ENCODE measurements around the gene CFAP45.

Gene CFAP45

DNA sequence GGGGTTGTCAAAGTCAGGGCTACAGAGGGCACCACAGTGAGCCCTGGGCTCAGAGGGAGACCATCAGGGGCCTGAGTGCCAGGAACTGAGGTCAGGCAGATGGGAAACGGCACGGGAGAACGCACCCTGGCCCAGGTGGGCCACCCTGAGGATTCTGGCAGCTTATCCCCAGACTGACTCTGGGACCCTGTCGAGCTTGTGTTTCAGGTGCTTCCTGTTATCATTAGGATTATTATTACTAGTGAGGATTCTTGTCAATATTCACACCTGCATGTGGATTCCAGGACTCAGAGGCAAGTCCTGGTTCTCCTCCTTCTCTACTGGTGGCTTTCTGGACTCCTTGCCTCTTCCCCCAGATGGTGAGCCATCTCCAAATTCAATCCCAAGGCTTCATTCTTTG, 52.7 kb downstream of the CFAP45 start:
- no peak for DNase-seq

DNA sequence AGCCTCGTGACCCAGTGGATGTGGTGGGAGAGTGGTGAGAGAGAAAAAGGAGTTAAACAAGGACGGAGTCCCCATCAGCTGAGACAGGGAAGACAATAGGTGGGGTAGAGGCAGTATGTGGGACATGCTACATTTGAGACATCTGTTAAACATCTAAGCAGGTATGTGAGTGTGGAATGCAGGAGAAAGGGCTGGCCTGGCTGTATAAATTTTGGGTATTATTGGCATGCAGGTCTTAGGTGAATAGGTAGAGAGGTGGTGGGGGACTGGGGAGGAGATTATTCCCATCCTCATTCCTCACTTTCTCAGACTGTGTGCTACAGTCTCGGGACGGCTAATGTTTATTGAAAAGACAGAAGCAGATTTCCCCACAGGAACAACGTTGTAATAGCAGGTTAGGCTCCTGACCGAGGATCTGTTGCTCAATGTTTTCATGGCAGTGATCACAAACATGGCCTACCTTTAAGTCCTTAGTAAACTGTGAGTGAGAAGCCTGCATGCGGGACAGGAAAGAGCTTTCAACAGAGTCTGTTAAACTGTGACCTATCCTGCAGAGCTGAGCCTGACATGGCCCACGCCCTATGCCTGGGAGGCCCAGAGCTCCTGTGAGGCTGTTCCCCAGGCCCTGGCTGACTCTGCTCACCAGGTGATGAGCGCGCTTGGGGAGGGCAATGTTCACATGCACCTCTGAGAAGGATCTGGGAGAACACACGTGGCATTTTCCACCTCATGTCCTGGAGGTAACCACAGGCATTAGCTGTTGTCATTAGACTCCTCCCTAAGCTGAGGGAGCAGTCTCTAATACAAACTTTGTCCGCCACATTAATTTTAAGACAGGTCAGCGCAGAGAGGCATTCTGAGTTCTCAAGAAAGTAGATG, 54.0 kb downstream of the CFAP45 start:
- DNase-seq = no peak

DNA sequence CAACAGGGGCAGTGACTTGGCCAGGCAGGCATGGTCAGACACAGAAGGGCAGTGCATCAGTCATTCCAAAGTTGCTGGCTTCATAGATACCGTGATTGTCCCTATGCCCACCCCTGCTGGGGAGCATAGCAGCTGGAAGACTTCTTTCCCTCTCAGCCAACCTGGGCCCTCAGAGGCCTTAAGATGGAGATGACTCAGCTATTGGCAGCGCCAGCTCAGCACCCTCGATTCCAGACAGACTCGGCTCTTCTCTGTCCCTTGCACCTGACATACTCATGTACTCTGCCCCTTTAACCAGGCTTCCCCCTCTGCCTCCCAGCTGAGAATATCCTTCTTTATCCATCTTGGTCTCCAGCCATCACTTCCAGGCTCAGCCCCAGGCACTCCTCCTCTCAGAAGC, 56.5 kb downstream of the CFAP45 start:
- no peak for DNase-seq

DNA sequence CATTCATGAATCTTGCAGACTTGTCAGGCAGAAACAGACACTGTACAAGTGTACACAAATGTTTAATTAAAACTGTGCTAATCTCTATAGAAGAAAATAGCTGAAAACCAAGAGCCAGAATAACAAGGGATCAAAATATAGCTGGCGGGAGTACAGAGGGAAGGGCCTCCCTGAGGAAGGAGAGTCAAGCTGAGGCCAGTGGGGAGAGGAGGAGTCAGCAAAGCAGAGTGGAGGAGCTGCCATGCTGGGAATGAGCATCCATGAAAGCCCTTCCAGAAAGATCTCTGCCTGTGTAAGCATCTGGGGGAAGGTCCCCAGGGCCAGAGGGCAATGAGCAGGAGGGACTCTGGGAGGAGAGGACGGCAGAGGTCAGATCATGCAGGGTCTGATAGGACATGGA, 58.2 kb downstream of the CFAP45 start:
- no peak for DNase-seq

DNA sequence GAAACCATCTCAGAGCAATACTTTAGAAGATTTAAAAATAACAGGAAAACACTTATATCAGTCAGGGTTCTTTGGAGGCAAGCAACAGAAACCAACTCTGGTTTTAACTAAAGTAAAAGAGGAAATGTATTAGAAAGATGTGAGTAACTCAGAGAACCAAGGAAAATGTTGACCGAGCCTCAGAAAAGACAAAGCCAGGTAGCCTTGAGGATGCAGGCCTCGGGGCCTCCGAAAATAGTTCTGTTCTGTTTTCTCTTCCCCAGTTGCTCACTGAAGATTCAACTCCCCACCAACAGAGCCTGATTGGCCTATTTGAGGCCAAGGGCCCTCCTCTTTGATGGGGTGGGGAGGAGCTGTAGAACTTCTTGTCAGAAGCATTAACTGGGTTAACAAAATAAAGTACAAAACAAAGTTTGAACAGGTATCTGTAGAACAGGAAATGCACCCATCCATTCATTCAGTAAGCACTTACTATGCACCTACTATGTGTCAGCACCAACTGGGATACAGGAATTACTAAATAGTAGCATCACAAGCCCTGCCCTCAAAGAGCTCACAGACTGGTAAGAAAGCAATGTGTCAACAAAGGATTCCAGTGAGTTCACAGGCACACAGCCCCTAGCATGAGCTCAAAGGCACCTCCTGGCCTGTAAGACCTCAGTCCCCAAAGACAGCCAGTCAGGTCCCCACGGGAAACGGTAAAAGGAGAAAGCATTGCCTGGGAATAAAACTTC, 60.7 kb downstream of the CFAP45 start:
- no peak for DNase-seq

DNA sequence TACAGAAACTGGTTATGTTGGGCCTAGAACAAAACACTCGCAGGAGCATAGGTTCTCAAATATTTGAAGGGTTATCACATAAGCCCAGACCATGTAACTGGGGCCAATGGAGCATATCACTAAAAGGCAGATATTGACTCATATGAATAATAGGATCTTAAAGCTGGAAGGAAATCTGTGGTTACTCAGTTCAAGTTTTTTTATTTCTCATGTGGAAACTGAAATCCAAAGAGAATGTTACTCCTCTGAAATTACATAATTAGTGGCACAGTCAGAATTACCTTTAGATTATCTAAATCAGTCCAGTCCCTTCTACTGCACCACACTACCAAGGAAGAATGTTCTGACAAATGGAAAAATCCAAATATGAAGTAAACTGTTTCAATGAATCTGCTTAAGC, 61.2 kb downstream of the CFAP45 start:
- no peak for DNase-seq

DNA sequence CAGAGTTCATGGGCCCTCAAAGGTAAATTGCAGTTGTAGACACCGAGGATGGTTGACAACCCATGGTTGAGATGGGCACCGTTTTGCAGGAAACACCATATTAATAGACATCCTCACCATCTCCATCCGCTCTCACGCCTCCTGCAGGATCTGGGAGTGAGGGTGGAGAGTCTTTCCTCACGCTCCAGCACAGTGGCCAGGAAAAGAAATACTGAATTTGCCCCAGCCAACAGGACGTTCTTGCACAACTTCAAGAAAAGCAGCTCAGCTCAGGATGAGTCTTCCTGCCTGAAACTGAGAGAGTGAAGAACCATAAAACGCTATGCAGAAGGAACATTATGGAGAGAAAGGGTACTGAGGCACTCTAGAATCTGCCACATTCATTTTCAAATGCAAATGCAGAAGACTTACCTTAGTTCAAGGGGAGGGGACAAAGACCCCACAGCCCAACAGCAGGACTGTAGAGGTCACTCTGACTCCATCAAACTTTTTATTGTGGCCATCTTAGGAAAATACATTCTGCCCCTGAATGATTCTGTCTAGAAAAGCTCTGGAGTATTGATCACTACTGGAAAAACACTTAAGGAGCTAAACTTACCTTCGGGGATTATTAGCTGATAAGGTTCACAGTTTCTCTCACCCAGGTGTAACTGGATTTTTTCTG, 64.0 kb downstream of the CFAP45 start:
- no peak for DNase-seq

DNA sequence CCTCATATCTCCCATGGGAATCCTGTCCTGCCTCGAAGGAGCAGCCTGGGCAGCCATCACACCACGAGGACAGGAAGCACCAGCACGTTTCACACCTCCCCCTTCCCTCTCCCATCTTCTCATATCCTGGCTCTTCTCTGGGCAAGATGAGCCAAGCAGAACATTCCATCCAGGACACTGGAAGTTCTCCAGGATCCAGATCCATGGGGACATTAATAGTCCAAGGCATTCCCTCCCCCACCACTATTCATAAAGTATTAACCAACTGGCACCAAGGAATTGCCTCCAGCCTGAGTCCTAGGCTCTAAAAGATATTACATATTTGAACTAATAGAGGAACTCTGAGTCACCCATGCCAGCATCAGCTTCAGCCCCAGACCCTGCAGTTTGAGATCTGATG, 64.6 kb downstream of the CFAP45 start:
- no peak for DNase-seq

DNA sequence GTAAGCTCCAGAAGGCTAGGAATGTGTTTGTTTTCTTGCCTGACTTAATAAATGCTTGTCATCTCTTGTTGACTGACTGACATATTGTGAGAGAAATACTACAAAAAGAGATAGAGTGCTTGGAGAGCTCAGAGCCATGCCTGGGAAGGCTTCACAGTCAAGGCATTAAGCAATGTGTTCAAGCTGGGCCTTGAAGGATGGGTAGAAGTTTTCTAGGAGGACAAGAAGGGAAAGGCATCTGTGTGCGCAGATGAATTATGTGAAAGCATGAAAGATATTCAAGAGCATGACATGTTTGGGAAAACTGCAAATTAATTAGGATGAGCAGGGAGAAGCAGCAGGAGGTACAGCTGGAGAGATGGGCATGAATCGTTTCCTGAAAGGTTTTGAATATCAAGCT, 67.7 kb downstream of the CFAP45 start:
- no peak for DNase-seq

DNA sequence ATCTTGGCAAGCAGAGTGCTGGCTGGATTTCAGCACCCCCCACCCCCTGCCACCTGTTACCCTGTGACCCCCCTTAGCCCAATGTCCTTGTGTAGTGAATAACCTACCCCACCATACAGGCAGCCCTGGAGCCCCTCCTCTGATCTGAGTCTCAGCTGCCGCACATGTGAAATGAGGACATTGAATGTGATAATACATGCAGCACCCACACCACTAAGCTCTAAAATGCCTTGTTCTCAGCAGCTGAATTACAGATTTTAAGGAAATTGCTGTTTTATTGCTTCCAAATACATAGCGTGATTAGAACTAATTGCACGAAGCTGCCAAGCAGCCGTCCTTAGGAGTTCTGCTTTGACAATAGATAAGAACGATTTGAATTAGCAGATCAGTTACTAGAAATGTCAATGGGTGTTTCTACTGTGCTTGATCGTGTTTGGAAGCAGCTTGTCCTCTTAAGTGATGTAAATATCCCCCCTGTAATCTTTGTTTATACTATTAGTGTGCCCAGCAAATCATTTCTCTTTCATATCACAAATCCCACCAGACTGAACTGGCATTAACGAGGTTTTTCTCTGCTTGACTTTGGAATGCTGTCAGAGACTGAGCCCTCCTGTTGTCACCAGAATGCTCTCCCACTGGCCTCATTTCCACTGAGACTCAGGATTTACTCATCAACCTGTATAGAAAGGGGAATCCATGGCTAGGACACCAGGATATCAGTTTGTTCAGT, 68.4 kb downstream of the CFAP45 start:
- no peak for DNase-seq

DNA sequence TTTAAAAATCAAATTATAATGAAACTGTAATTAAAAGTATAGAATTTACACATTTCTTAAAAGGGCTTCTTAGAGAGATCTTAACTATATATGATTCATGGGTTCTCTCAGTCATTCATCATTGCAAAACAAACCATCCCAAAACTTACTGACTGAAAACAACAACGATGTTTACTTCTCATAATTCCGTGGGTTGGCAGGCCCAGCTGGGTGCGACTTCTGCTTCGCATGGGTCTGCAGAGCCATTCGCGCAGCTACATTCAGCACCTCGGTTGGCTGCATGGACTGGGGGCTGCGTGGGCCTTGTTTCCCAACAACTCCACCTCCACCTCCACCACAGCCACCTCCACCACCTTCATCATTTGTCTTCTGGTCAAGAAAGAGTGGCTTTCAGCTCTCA, 69.2 kb downstream of the CFAP45 start:
- no peak for DNase-seq

DNA sequence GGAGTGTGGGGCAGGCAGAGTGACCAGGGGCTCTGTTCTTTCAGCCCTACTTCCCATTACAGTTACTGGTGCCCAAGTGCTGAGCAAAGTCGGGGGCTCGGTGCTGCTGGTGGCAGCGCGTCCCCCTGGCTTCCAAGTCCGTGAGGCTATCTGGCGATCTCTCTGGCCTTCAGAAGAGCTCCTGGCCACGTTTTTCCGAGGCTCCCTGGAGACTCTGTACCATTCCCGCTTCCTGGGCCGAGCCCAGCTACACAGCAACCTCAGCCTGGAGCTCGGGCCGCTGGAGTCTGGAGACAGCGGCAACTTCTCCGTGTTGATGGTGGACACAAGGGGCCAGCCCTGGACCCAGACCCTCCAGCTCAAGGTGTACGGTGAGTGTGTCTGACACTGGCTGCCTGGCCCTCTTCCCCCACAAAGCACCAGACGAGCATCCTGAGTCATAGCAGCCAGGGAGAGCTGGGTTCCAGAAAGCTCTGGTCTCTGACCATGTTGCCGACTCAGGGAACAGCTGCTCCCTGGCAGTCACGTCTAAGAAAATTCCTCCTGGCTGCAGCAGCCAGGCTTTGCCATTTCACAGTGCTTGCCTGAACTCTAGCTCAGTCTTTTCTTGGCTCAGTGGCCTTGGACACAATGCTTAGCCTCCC, 70.0 kb downstream of the CFAP45 start:
- peak; percentile 87 for DNase-seq

DNA sequence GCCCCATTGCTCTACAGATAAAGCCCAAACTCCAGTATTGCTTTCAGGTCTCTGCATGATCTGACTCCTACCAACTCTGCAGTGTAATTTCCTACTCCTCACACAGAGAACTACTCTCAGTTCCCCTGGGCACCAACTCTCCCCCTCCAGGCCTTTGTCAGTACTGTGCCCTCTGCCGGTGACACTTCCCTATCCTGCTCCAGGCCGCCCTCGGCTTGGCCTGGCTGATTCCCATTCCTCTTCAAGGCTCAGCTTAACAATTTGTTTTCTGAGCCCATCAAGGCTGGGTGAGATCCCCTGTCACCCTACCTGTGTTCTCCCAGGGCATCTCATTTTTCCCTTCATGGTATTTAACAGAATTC, 70.7 kb downstream of the CFAP45 start:
- DNase-seq = no peak

DNA sequence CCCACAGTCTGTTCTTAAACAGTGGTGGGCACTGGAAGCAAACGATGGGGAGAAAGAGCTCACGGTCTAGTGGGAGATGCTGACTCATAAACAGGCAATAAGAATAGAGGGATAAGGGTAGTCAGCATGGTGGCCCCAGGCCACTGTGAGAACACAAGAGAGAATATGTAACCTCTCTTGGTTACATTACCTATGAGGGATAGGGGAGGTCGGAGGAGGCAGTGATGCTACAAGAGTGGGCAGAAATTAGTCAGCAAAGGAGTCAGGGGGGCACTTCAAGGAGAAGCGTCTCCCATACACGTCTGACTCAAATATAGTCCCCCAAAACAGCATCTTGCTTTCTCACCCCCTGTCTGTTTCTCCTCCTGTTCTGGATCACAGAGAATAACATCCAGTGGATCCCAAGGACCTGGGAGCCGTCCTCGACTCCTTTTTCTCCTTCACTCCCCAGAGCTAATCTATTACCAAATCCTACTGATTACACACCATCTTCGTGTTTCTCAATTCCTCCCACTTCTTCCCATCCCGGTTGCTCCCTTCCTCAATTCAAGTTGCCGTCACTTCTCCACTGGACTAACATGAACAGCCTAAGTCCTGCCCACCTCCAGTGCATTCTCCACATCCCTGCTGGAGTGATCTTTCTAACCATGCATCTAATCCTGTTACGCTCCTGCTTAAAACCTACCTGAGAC, 71.2 kb downstream of the CFAP45 start:
- no peak for DNase-seq

DNA sequence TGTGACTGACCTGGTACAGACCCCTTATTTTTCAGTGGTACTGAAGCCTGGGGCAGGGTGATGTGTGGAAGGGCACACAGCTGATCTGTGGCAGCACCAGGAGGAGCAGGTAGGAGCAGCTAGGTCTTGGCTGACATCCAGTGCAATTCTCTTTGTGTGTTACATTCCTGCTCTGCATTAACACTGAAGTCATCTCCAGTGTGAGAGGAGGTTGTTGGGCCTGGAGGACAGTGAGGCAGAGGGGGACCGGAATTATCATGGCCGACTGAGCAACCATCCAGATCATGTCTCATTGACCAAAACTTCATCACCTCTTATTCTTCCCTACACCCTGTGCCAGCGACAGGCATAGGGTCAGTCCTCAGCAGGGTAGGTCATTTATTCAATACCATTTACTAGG, 71.8 kb downstream of the CFAP45 start:
- no peak for DNase-seq

DNA sequence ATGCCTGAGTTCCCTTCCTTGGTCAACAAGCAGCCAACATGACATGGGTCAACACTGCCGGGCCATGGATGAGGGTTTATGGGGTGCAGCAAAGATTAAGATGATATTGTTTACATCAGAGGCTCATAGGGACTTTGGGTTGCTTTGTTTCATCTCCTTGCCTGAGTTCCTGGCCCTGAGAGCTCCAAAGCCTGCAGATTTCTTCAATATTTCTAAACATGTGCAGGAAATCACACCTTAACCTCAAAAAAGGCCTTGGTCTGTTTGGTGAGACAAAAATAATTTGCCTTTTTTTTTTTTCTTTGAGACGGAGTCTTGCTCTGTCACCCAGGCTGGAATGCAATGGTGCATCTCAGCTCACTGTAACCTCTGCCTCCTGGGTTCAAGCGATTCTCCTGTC, 72.4 kb downstream of the CFAP45 start:
- DNase-seq = no peak

DNA sequence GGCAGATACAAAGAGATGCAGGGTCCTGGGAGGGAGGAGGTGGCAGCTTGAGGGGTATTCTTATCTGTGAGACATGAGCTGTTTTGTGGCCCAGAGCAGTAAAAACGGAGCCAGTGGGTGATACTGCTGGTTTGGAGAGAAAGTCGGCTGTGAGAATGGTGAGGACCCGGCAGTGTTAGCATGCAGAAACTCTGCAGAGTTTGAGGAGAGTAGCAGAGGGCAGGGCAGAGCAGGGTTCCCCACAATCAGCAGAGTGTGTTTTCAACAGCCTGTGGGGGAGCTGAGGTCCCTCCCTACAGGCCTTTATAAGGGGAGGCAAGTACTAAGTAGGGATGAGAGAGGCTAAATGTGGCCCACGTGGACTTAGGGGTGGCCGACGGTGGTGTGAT, 72.9 kb downstream of the CFAP45 start:
- DNase-seq = no peak

DNA sequence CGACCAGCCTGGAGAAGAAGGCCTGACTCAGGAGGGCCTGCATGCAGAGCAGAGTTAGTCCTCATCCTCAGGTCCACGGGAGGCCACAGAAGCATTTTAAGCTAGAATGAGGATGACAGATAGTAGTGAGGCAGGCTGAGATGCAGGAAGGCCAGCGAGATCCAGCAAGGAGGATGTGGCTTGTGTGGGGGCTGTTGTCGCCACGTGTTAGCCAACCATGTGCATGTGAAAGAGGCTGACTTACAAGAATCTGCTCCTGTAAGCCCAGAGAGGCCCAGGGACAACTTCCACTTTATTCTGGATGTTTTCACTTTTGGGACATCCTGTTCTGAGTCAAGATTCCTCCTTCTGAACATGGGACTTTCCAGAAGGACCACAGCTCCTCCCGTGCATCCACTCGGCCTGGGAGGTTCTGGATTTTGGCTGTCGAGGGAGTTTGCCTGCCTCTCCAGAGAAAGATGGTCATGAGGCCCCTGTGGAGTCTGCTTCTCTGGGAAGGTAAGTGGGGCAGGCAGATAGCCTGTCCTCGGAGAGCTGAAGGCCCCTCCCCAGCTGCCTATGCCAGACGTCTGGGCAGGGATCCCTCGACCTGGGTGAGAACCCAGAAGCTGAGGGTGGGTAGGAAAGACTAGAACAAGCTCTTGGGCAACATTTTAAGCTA, 73.4 kb downstream of the CFAP45 start, which contains the start of gene SLAMF8:
Gene SLAMF8 (plus strand): TSS at position 433 of the 661 bp plus-strand sequence. CDS start 26 bp downstream, at position 459.
- peak; percentile 33 for DNase-seq

DNA sequence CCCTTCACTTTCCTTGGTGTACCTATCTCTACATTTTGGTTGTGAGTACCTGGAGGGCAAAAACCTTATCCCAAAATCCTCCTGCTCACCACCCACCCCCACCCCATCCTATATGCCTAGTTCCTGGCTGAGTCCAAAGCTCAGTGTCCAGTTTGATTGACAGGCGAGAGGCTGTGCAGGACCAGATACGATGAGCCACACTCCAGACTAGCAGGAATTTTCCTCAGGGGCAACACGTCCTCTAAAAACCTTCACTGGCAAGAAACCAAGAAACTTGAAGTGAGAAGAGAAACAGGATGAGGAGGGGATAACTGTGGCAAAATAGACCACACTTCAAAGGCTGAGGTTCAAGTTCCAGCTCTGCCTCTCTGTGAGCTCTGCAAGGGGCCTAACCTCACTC, 74.4 kb downstream of the CFAP45 start:
- no peak for DNase-seq

DNA sequence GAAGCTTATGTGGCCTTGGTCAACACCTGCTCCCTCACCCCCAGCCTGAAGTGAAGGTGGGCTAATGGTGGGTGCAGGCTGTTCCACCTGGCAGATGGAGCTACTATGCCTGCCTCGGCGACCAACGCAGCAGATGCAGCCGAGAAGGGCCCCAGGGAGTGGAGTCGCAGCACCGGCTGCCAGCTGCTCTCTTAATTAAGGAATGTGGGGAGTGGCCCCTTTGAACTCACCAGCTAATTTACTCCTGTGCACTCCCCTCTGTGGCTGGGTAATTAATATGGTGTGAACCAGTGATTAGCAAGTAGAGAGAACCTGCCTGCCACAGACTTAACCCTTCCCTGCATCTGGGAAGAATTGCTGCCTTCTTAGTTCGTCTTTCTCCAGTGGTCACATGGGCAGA, 76.6 kb downstream of the CFAP45 start:
- DNase-seq = no peak

All from fibroblast of skin of abdomen (primary cell).